Motor neuron (in vitro differentiated cells): Measurements from ENCODE around the gene TRIM52. TPM values are rescaled to one million over a fixed set of nuclear protein-coding genes. Genes with fewer than 3 reads are reported as not detected.
A peak's percentile ranks its signal among the peaks of the same experiment; 100 is the strongest.
"Not testable (repeated sequence)": the region's sequence is repeated elsewhere in the genome, so short reads cannot be mapped to it uniquely, and the experiment has no call there.

Source experiments
- ATAC-seq, 8 experiments: fragments of 200-7000 bp; cut with Tn5 transposase; replicated peaks in 6 of 8; 2 replicates each; pipeline ENCODE4 v1.8.0; 2021; ENCODE audit warnings: mild to moderate bottlenecking in 8 of 8, moderate library complexity in 8 of 8
- H3K27ac ChIP-seq, 2 donors: fragments of 250-450 bp; sonication (Bioruptor Pico); 2 replicates each; pipeline ENCODE4 v1.9.0; 2021; ENCODE audit warnings: antibody characterized with exemption in 2 of 2, mild to moderate bottlenecking in 2 of 2, moderate library complexity in 1 of 2
- H3K4me1 ChIP-seq, 2 donors: fragments of 250-450 bp; sonication (Bioruptor Pico); replicated peaks in 1 of 2; 2 replicates each; pipeline ENCODE4 v1.6.1; 2021; ENCODE audit warnings: antibody characterized with exemption in 2 of 2, mild to moderate bottlenecking in 2 of 2, moderate library complexity in 1 of 2
- H3K4me3 ChIP-seq, 5 donors: fragments of 250-450 bp; sonication (Bioruptor Pico); 2 replicates each; pipeline ENCODE4 v1.9.0; 2021; ENCODE audit warnings: antibody characterized with exemption in 5 of 5, mild to moderate bottlenecking in 5 of 5, moderate library complexity in 4 of 5
- WGBS, 10 experiments: fragments of 450-650 bp; shearing (Covaris generic); methylation state at CpG; one replicate each; pipeline ENCODE4 v1.0.0; 2022; 5-methylcytosine and 5-hydroxymethylcytosine counted together
- in situ Hi-C, 9 experiments: fragments of 400-800 bp; cut with MboI; loops; one replicate each; pipeline ENCODE4 v1.15.0; 2021; ENCODE audit warnings: low sequenced_read_pairs in 9 of 9, low pct_unique_long_range_greater_than_20kb in 2 of 9; ENCODE audit not compliant: unreplicated experiment in 9 of 9
- total RNA-seq, 8 experiments: library from RNA; unstranded; fragments of 300-600 nt; gene quantifications; 2 replicates each; pipeline versions ENCODE4 v1.2.3 to v1.2.4, GENCODE V29; 2022

The TRIM52 gene
- total RNA-seq, 8 experiments from 2014 or later, result 10.4 to 27.0 (median 13.5) TPM

GRCh38 chr5:181267907-181268306, 7.0 kb upstream of the TRIM52 start:
- H3K27ac ChIP-seq, H3K4me3 ChIP-seq, in situ Hi-C loops: not testable (repeated sequence)
- peak in 2 of 8 experiments; percentile 7 to 37 for ATAC-seq
- WGBS, 10 experiments, result 41 to 100% (median 73%) methylated on average over 1 to 10 of the region's 12 CpGs; no CpG with 5 or more reads in 1 of the 10 experiments
- H3K4me1 ChIP-seq, result peaks cover 22 to 27% of the 10 kb centered on the region in 2 donors

- 0 to 69% (median 48%) methylated on average over 1 to 4 of the region's 8 CpGs; no CpG with 5 or more reads in 6 of the 10 experiments for WGBS, 10 experiments
Observed at GRCh38 chr5:181267291-181267904, 6.5 kb upstream of the TRIM52 start.

GRCh38 chr5:181265092-181265671, 4.2 kb upstream of the TRIM52 start:
- Histone ChIP-seq H3K27ac (peak overlapping the region in 1 of 2 donors; percentile 45), H3K4me3 (no peak overlapping the region)
- in situ Hi-C loops, result no loop called here

More at GRCh38 chr5:181267291-181267904, 6.5 kb upstream of the TRIM52 start:
- in situ Hi-C loops, H3K27ac ChIP-seq, H3K4me3 ChIP-seq: not testable (repeated sequence)
- peak in 1 of 8 experiments; percentile 52 for ATAC-seq
- peaks cover 25 to 27% of the 10 kb centered on the region in 2 donors for H3K4me1 ChIP-seq

GRCh38 chr5:181263633-181264032, 2.7 kb upstream of the TRIM52 start:
- in situ Hi-C loops, result no loop called here
- Histone ChIP-seq H3K4me3 (no peak overlapping the region), H3K4me1 (peaks cover 35 to 38% of the 10 kb centered on the region in 2 donors), H3K27ac (no peak overlapping the region)
- WGBS, 10 experiments, result 67 to 100% (median 95%) methylated on average over 1 to 4 of the region's 5 CpGs; no CpG with 5 or more reads in 4 of the 10 experiments
- ATAC-seq, result no peak

More at GRCh38 chr5:181265092-181265671, 4.2 kb upstream of the TRIM52 start:
- ATAC-seq, result no peak
- peaks cover 27% of the 10 kb centered on the region in 2 donors for H3K4me1 ChIP-seq
- WGBS, 10 experiments, result 20 to 60% (median 32%) methylated on average over 1 to 7 of the region's 18 CpGs; no CpG with 5 or more reads in 7 of the 10 experiments

GRCh38 chr5:181261320-181262049, 542 bp upstream of the TRIM52 start:
- peak; percentile 55 to 76 (median 68) for ATAC-seq
- 0% methylated on average over 2 of the region's 59 CpGs; no CpG with 5 or more reads in 9 of the 10 experiments for WGBS, 10 experiments
- H3K4me3 ChIP-seq, result peak overlapping the region; percentile 80 to 99 (median 94)
- in situ Hi-C loops, result no loop called here
- H3K4me1 ChIP-seq, result peaks cover 23 to 37% of the 10 kb centered on the region in 2 donors
- H3K27ac ChIP-seq, result peak overlapping the region; percentile 96

- in situ Hi-C loops, result no loop called here
- WGBS, 10 experiments, result 0 to 6% (median 0%) methylated on average over 1 to 14 of the region's 26 CpGs; no CpG with 5 or more reads in 2 of the 10 experiments
- peak overlapping the region; percentile 96 for H3K27ac ChIP-seq
- peak overlapping the region; percentile 80 to 99 (median 94) for H3K4me3 ChIP-seq
- no peak for ATAC-seq
- peaks cover 20 to 28% of the 10 kb centered on the region in 2 donors for H3K4me1 ChIP-seq
Observed at GRCh38 chr5:181259974-181260719, 796 bp downstream of the TRIM52 start.

GRCh38 chr5:181259283-181259682, 1.7 kb downstream of the TRIM52 start:
- Histone ChIP-seq H3K4me1 (peaks cover 17 to 31% of the 10 kb centered on the region in 2 donors), H3K4me3 (peak overlapping the region; percentile 80 to 99 (median 94)), H3K27ac (no peak overlapping the region)
- in situ Hi-C loops, result no loop called here
- ATAC-seq, result no peak
- WGBS, 10 experiments, result 0 to 100% (median 50%) methylated on average over 1 to 2 of the region's 2 CpGs; no CpG with 5 or more reads in 1 of the 10 experiments

- in situ Hi-C loops, result no loop called here
- Histone ChIP-seq H3K4me1 (peaks cover 17 to 31% of the 10 kb centered on the region in 2 donors), H3K27ac (no peak overlapping the region), H3K4me3 (peak overlapping the region; percentile 80 to 99 (median 94))
- ATAC-seq, result no peak
- WGBS, 10 experiments, result 30 to 90% (median 75%) methylated on average over 1 to 3 of the region's 3 CpGs; no CpG with 5 or more reads in 2 of the 10 experiments
Observed at GRCh38 chr5:181258576-181258975, 2.4 kb downstream of the TRIM52 start.

GRCh38 chr5:181255836-181256578, 4.9 kb downstream of the TRIM52 start:
- in situ Hi-C loops, result no loop called here
- Histone ChIP-seq H3K27ac (no peak overlapping the region), H3K4me3 (no peak overlapping the region), H3K4me1 (peaks cover 28 to 42% of the 10 kb centered on the region in 2 donors)
- no peak for ATAC-seq
- WGBS, 10 experiments, result 41 to 100% (median 85%) methylated on average over 1 to 7 of the region's 7 CpGs

GRCh38 chr5:181255276-181255675, 5.7 kb downstream of the TRIM52 start:
- ATAC-seq, result no peak
- in situ Hi-C loops, result no loop called here
- H3K4me3 ChIP-seq, result no peak overlapping the region
- WGBS, 10 experiments, result 0 to 82% (median 0%) methylated on average over 1 of the region's 1 CpG; no CpG with 5 or more reads in 6 of the 10 experiments
- H3K27ac ChIP-seq, result no peak overlapping the region
- H3K4me1 ChIP-seq, result peaks cover 34 to 48% of the 10 kb centered on the region in 2 donors

- peak overlapping the region; percentile 49 to 84 (median 67) for H3K4me3 ChIP-seq
- 40 to 100% (median 58%) methylated on average over 1 to 4 of the region's 4 CpGs; no CpG with 5 or more reads in 3 of the 10 experiments for WGBS, 10 experiments
- in situ Hi-C loops, result no loop called here
Observed at GRCh38 chr5:181248277-181248676, 12.7 kb downstream of the TRIM52 start.

More at GRCh38 chr5:181248277-181248676, 12.7 kb downstream of the TRIM52 start:
- ATAC-seq, result no peak
- Histone ChIP-seq H3K4me1 (peaks cover 51 to 57% of the 10 kb centered on the region in 2 donors), H3K27ac (no peak overlapping the region)
